ENCODE data around the gene CEP250. TPM values are rescaled to one million over a fixed set of nuclear protein-coding genes. Genes with fewer than 3 reads are reported as not detected.
A peak's percentile ranks its signal among the peaks of the same experiment; 100 is the strongest.

Gene CEP250
- total RNA-seq, 1 experiment from 2014 or later, result 10.2 TPM

- H3K36me3 ChIP-seq (ENCODE audit: insufficient read depth, low read length), result no peaks in the 10 kb centered on the region
- DNase-seq, result no peak
- no peak overlapping the region for H3K4me3 ChIP-seq (ENCODE audit: low read length)
- H3K4me1 ChIP-seq (ENCODE audit: low read length), result peaks cover 6% of the 10 kb centered on the region
- no peak overlapping the region for H3K9ac ChIP-seq (ENCODE audit: low read length)
- no peaks in the 10 kb centered on the region for H3K79me2 ChIP-seq (ENCODE audit: low read length)
- no peaks in the 10 kb centered on the region for H3K27me3 ChIP-seq (ENCODE audit: low read length)
- no peaks in the 10 kb centered on the region for H4K20me1 ChIP-seq (ENCODE audit: insufficient read depth, low read depth, low read length)
- no peak overlapping the region for H2AFZ ChIP-seq (ENCODE audit: low read length)
- H3K9me2 ChIP-seq (replicated peaks; ENCODE audit: insufficient read depth, low read length), result no peaks in the 10 kb centered on the region
- H3K27ac ChIP-seq (ENCODE audit: low read length), result no peak overlapping the region
- no peaks in the 10 kb centered on the region for H3K9me3 ChIP-seq (ENCODE audit: low read length)
- H3K4me2 ChIP-seq (ENCODE audit: low read depth, low read length, poor library complexity, severe bottlenecking), result no peak overlapping the region
Measured at GRCh38 chr20:35563834-35564233, 108.4 kb downstream of the CEP250 start.

- Histone ChIP-seq H3K36me3 (ENCODE audit: insufficient read depth, low read length) (no peaks in the 10 kb centered on the region), H3K79me2 (ENCODE audit: low read length) (no peaks in the 10 kb centered on the region), H3K9me2 (replicated peaks; ENCODE audit: insufficient read depth, low read length) (no peaks in the 10 kb centered on the region), H3K27ac (ENCODE audit: low read length) (no peak overlapping the region), H3K4me3 (ENCODE audit: low read length) (no peak overlapping the region), H3K4me1 (ENCODE audit: low read length) (peaks cover 6% of the 10 kb centered on the region), H2AFZ (ENCODE audit: low read length) (no peak overlapping the region), H3K9ac (ENCODE audit: low read length) (no peak overlapping the region), H3K4me2 (ENCODE audit: low read depth, low read length, poor library complexity, severe bottlenecking) (no peak overlapping the region), H3K27me3 (ENCODE audit: low read length) (no peaks in the 10 kb centered on the region), H3K9me3 (ENCODE audit: low read length) (no peaks in the 10 kb centered on the region), H4K20me1 (ENCODE audit: insufficient read depth, low read depth, low read length) (no peaks in the 10 kb centered on the region)
- no peak for DNase-seq
Measured at GRCh38 chr20:35564905-35565304, 109.5 kb downstream of the CEP250 start.

GRCh38 chr20:35568645-35569044, 113.2 kb downstream of the CEP250 start:
- H3K9me3 ChIP-seq (ENCODE audit: low read length), result no peaks in the 10 kb centered on the region
- no peak overlapping the region for H3K4me3 ChIP-seq (ENCODE audit: low read length)
- H3K79me2 ChIP-seq (ENCODE audit: low read length), result no peaks in the 10 kb centered on the region
- H3K27ac ChIP-seq (ENCODE audit: low read length), result no peak overlapping the region
- H3K9me2 ChIP-seq (replicated peaks; ENCODE audit: insufficient read depth, low read length), result no peaks in the 10 kb centered on the region
- no peaks in the 10 kb centered on the region for H3K27me3 ChIP-seq (ENCODE audit: low read length)
- no peak overlapping the region for H3K4me2 ChIP-seq (ENCODE audit: low read depth, low read length, poor library complexity, severe bottlenecking)
- no peak overlapping the region for H2AFZ ChIP-seq (ENCODE audit: low read length)
- no peaks in the 10 kb centered on the region for H4K20me1 ChIP-seq (ENCODE audit: insufficient read depth, low read depth, low read length)
- peak; percentile 67 for DNase-seq
- no peaks in the 10 kb centered on the region for H3K36me3 ChIP-seq (ENCODE audit: insufficient read depth, low read length)
- no peak overlapping the region for H3K9ac ChIP-seq (ENCODE audit: low read length)
- H3K4me1 ChIP-seq (ENCODE audit: low read length), result no peaks in the 10 kb centered on the region

Small RNA genes lying within 50 kb of the gene (small RNA-seq; reads per million reads assigned to genes)
- gene MIR1289-1, result not detected

Other genes starting within 250 kb of the CEP250 start
- gene MMP24, start 228.9 kb upstream of the CEP250 start, total RNA-seq (2014; rRNA removed; shearing (Covaris generic); ENCODE audit: low replicate concordance), result 0.36 and 0.60 TPM in 2 replicates
- 12.4 and 17.1 TPM in 2 replicates for gene MMP24OS, start 177.5 kb upstream of the CEP250 start, total RNA-seq (2014; rRNA removed; shearing (Covaris generic); ENCODE audit: low replicate concordance)
- 150 and 168 TPM in 2 replicates for gene EIF6, start 170.8 kb upstream of the CEP250 start, total RNA-seq (2014; rRNA removed; shearing (Covaris generic); ENCODE audit: low replicate concordance)
- gene FAM83C, start 163.2 kb upstream of the CEP250 start, total RNA-seq (2014; rRNA removed; shearing (Covaris generic); ENCODE audit: low replicate concordance), result not detected in 2 replicates
- gene UQCC1, start 43.6 kb upstream of the CEP250 start, total RNA-seq (2014; rRNA removed; shearing (Covaris generic); ENCODE audit: low replicate concordance), result 49.5 and 55.1 TPM in 2 replicates
- gene GDF5, start 17.4 kb upstream of the CEP250 start, total RNA-seq (2014; rRNA removed; shearing (Covaris generic); ENCODE audit: low replicate concordance), result not detected in 2 replicates
- gene C20orf173, start 74.1 kb downstream of the CEP250 start, total RNA-seq (2014; rRNA removed; shearing (Covaris generic); ENCODE audit: low replicate concordance), result not detected in 2 replicates
- 242 and 305 TPM in 2 replicates for gene ERGIC3, start 86.5 kb downstream of the CEP250 start, total RNA-seq (2014; rRNA removed; shearing (Covaris generic); ENCODE audit: low replicate concordance)
- gene SPAG4, start 160.2 kb downstream of the CEP250 start, total RNA-seq (2014; rRNA removed; shearing (Covaris generic); ENCODE audit: low replicate concordance), result 6.4 and 11.1 TPM in 2 replicates
- gene CPNE1, start 209.3 kb downstream of the CEP250 start, total RNA-seq (2014; rRNA removed; shearing (Covaris generic); ENCODE audit: low replicate concordance), result 205 and 216 TPM in 2 replicates
- 39.6 and 78.5 TPM in 2 replicates for gene RBM12, start 209.3 kb downstream of the CEP250 start, total RNA-seq (2014; rRNA removed; shearing (Covaris generic); ENCODE audit: low replicate concordance)
- 62.6 and 79.6 TPM in 2 replicates for gene NFS1, start 243.8 kb downstream of the CEP250 start, total RNA-seq (2014; rRNA removed; shearing (Covaris generic); ENCODE audit: low replicate concordance)
- gene ROMO1, start 243.8 kb downstream of the CEP250 start, total RNA-seq (2014; rRNA removed; shearing (Covaris generic); ENCODE audit: low replicate concordance), result 242 and 325 TPM in 2 replicates

Data from Karpas-422 (cell line).